ENCODE data around the gene RHCE.
"Not testable (repeated sequence)": the region's sequence is repeated elsewhere in the genome, so short reads cannot be mapped to it uniquely, and the experiment has no call there.

GRCh38 chr1:25371757-25372156 is 48.9 kb downstream of the RHCE start:
- TF ChIP-seq CTCF (IDR thresholded peaks at IDR 0.05; ENCODE audit: control extremely low read depth in 1 of 3, insufficient read depth in 1 of 3, low read depth in 1 of 3, low read length in 3 of 3); FOSL1 (IDR thresholded peaks at IDR 0.05; ENCODE audit: insufficient read depth, low read depth, low read length); CEBPB (IDR thresholded peaks at IDR 0.05; ENCODE audit: low read depth, low read length): not testable (repeated sequence)

Data from H1 (cell line).